ENCODE data around the gene TMEM80. TPM values are rescaled to one million over a fixed set of nuclear protein-coding genes. Genes with fewer than 3 reads are reported as not detected.
A peak's percentile ranks its signal among the peaks of the same experiment; 100 is the strongest.

TMEM80 gene
- polyA plus RNA-seq, 1 experiment, result 18.7 TPM

GRCh38 chr11:721247-721740 is 25.7 kb downstream of the TMEM80 start:
- H3K9me3 ChIP-seq (ENCODE audit: control insufficient read depth, insufficient read depth, low read length), result no peaks in the 10 kb centered on the region; the same call in 1 of the 2 replicates
- peaks cover 30% of the 10 kb centered on the region for H3K27me3 ChIP-seq (ENCODE audit: control insufficient read depth, insufficient read depth, low read length)
- no peak overlapping the region for H3K27ac ChIP-seq (ENCODE audit: low read depth, low read length)
- DNase-seq (ENCODE audit: low read depth, low spot score), result no peak
- POLR2A ChIA-PET, result interaction anchor here (0.5 to 2.8 kb wide), 2 partner anchors 15 to 25 kb away, joined by 10 read pairs; partner anchors contain the start of genes DEAF1, EPS8L2 and TMEM80
- no peak overlapping the region for H3K4me3 ChIP-seq (ENCODE audit: low read depth, low read length)
- no peak for TF ChIP-seq CTCF (IDR thresholded peaks at IDR 0.05; ENCODE audit: low read depth, low read length)
- CTCF ChIA-PET, result no interaction called here

GRCh38 chr11:721741-722345 is 26.2 kb downstream of the TMEM80 start:
- ChIA-PET POLR2A (interaction anchor here (0.6 kb wide), 1 partner anchor 17 kb away, joined by 4 read pairs; no protein-coding TSS in a partner anchor), CTCF (interaction anchor here (1.4 to 2.1 kb wide), 4 partner anchors 11 to 60 kb away, joined by 4 to 23 read pairs (median 8); partner anchors contain the start of gene TMEM80)
- no peak for TF ChIP-seq CTCF (IDR thresholded peaks at IDR 0.05; ENCODE audit: low read depth, low read length)
- H3K27ac ChIP-seq (ENCODE audit: low read depth, low read length), result no peak overlapping the region
- no peak overlapping the region for H3K4me3 ChIP-seq (ENCODE audit: low read depth, low read length)
- H3K9me3 ChIP-seq (ENCODE audit: control insufficient read depth, insufficient read depth, low read length), result no peaks in the 10 kb centered on the region; the same call in 1 of the 2 replicates
- DNase-seq (ENCODE audit: low read depth, low spot score), result no peak
- peaks cover 30% of the 10 kb centered on the region for H3K27me3 ChIP-seq (ENCODE audit: control insufficient read depth, insufficient read depth, low read length)

- no peak for TF ChIP-seq CTCF (IDR thresholded peaks at IDR 0.05; ENCODE audit: low read depth, low read length)
- H3K4me3 ChIP-seq (ENCODE audit: low read depth, low read length), result no peak overlapping the region
- H3K27me3 ChIP-seq (ENCODE audit: control insufficient read depth, insufficient read depth, low read length), result peaks cover 30% of the 10 kb centered on the region
- ChIA-PET CTCF (interaction anchor here (0.9 to 2.1 kb wide), 6 partner anchors 11 to 61 kb away, joined by 3 to 23 read pairs (median 6); partner anchors contain the start of gene TMEM80), POLR2A (interaction anchor here (0.6 kb wide), 1 partner anchor 16 kb away, joined by 4 read pairs; no protein-coding TSS in a partner anchor)
- no peak for DNase-seq (ENCODE audit: low read depth, low spot score)
- H3K9me3 ChIP-seq (ENCODE audit: control insufficient read depth, insufficient read depth, low read length), result no peaks in the 10 kb centered on the region; the same call in 1 of the 2 replicates
- no peak overlapping the region for H3K27ac ChIP-seq (ENCODE audit: low read depth, low read length)
These were observed 26.8 kb downstream of the TMEM80 start for GRCh38 chr11:722346-722811.

GRCh38 chr11:723120-723883 is 27.7 kb downstream of the TMEM80 start:
- Histone ChIP-seq H3K4me3 (ENCODE audit: low read depth, low read length) (no peak overlapping the region), H3K27ac (ENCODE audit: low read depth, low read length) (no peak overlapping the region), H3K27me3 (ENCODE audit: control insufficient read depth, insufficient read depth, low read length) (peaks cover 30% of the 10 kb centered on the region), H3K9me3 (ENCODE audit: control insufficient read depth, insufficient read depth, low read length) (no peaks in the 10 kb centered on the region; the same call in 1 of the 2 replicates)
- DNase-seq (ENCODE audit: low read depth, low spot score), result no peak
- ChIA-PET POLR2A (no interaction called here), CTCF (interaction anchor here (0.5 to 2.1 kb wide), 10 partner anchors 10 to 168 kb away, joined by 3 to 23 read pairs (median 5); partner anchors contain the start of gene TMEM80)
- peak; percentile 69 for TF ChIP-seq CTCF (IDR thresholded peaks at IDR 0.05; ENCODE audit: low read depth, low read length)

All from AG04450 (cell line).